Erythroblast (primary cell): ENCODE results near the gene APRT.

Experiments used
- GATA1 ChIP-seq: IDR thresholded peaks from 2 replicates; pipeline ENCODE4 v1.6.1; 2011; ENCODE audit warnings: low read depth, mild to moderate bottlenecking, control low read depth, low read length, moderate library complexity
- POLR2A ChIP-seq: IDR thresholded peaks from 2 replicates; pipeline ENCODE4 v1.6.1; 2011; ENCODE audit warnings: mild to moderate bottlenecking, low read length

- TF ChIP-seq POLR2A = no peak
- no peak for TF ChIP-seq GATA1
These were observed 1.4 kb downstream of the APRT start for GRCh38 chr16:88810166-88810911.
